Stomach (tissue), 4 donors: ENCODE measurements around the gene MEIOC.
"Not testable (repeated sequence)": the region's sequence is repeated elsewhere in the genome, so short reads cannot be mapped to it uniquely, and the experiment has no call there.

Source experiments
- POLR2AphosphoS5 ChIP-seq, 3 donors: sonication (generic); formaldehyde crosslinking; IDR thresholded peaks; one replicate each; pipeline ENCODE4 v1.6.1; 2016; ENCODE audit warnings: antibody characterized with exemption in 3 of 3
- TF ChIP-seq, protein P1 (sequence below), 7 experiments: fragments of 450-650 bp in 4 of 7; fragments of 200-600 bp in 3 of 7; sonication (generic) in 3 of 7; IDR thresholded peaks; one replicate each; pipeline ENCODE4 v1.5.1; 2016 to 2019; ENCODE audit warnings: antibody characterized with exemption in 7 of 7, control low read depth in 2 of 7, mild to moderate bottlenecking in 1 of 7

DNA sequence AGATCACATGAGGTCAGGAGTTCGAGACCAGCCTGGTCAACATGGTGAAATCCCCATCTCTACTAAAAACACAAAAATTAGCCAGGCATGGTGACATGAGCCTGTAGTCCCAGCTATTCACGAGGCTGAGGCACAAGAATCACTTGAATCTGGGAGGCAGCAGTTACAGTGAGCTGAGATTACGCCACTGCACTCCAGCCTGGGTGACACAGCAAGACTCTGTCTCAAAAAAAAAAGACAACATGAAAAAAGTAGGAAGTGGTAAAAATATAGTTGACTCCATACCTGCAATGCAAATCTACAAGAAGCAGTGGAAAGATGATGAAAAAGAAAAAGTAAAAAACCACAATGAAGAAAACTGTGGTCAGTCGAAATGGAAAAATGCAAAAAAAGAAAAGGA, 27.0 kb downstream of the MEIOC start:
- TF ChIP-seq, protein P1, sequence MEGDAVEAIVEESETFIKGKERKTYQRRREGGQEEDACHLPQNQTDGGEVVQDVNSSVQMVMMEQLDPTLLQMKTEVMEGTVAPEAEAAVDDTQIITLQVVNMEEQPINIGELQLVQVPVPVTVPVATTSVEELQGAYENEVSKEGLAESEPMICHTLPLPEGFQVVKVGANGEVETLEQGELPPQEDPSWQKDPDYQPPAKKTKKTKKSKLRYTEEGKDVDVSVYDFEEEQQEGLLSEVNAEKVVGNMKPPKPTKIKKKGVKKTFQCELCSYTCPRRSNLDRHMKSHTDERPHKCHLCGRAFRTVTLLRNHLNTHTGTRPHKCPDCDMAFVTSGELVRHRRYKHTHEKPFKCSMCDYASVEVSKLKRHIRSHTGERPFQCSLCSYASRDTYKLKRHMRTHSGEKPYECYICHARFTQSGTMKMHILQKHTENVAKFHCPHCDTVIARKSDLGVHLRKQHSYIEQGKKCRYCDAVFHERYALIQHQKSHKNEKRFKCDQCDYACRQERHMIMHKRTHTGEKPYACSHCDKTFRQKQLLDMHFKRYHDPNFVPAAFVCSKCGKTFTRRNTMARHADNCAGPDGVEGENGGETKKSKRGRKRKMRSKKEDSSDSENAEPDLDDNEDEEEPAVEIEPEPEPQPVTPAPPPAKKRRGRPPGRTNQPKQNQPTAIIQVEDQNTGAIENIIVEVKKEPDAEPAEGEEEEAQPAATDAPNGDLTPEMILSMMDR (IDR thresholded peaks at IDR 0.05), result not testable (repeated sequence)
- TF ChIP-seq POLR2AphosphoS5 (IDR thresholded peaks at IDR 0.05), result not testable (repeated sequence)
